HFF-Myc (cell line): ENCODE data around the gene GPR62.
"Not testable (repeated sequence)": the region's sequence is repeated elsewhere in the genome, so short reads cannot be mapped to it uniquely, and the experiment has no call there.

Experiments
- DNase-seq: peaks from one replicate; pipeline ENCODE4 v3.0.0-alpha.2; 2011; ENCODE audit warnings: low read depth; ENCODE audit errors: extremely low read depth
- H3K4me3 ChIP-seq: replicated peaks from 2 replicates; pipeline ENCODE4 v1.5.1; 2011; ENCODE audit warnings: low read depth, mild to moderate bottlenecking, control low read depth, low read length
- TF ChIP-seq, protein P1 (sequence below): IDR thresholded peaks from 2 replicates; pipeline ENCODE4 v1.5.1; 2012; ENCODE audit warnings: mild to moderate bottlenecking, low read depth, low read length, control low read depth; ENCODE audit errors: missing control alignments

GPR62 gene

GRCh38 chr3:51955175-51955892, at the start of gene GPR62:
Gene GPR62 (plus strand): TSS chr3:51955381. CDS start chr3:51955653, 272 bp downstream.
- TF ChIP-seq, protein P1, sequence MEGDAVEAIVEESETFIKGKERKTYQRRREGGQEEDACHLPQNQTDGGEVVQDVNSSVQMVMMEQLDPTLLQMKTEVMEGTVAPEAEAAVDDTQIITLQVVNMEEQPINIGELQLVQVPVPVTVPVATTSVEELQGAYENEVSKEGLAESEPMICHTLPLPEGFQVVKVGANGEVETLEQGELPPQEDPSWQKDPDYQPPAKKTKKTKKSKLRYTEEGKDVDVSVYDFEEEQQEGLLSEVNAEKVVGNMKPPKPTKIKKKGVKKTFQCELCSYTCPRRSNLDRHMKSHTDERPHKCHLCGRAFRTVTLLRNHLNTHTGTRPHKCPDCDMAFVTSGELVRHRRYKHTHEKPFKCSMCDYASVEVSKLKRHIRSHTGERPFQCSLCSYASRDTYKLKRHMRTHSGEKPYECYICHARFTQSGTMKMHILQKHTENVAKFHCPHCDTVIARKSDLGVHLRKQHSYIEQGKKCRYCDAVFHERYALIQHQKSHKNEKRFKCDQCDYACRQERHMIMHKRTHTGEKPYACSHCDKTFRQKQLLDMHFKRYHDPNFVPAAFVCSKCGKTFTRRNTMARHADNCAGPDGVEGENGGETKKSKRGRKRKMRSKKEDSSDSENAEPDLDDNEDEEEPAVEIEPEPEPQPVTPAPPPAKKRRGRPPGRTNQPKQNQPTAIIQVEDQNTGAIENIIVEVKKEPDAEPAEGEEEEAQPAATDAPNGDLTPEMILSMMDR = no peak
- 0 out of 2 replicates have a peak within 1 kb of the TSS, but pooled peaks have one; percentile 20 for H3K4me3 ChIP-seq
- no peak for DNase-seq

DNA sequence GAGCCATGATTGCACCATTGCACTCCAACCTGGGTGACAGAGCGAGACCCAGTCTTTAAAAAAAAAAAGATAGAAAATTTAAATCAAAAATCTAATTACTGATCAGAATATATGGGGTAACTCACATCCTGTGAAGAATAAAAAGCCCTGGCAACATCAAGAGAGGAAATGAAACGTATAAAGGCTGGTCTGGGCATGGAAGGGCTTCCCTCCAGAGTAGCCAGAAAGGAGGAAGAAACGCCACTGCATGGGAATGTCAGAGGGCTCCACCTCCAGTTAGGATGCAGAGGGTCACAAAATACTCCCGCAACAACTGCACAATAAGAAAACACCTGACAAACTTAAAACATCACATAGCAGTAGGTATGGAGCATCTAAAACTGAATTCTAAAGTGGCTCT, 47.2 kb upstream of the GPR62 start:
- no peak for DNase-seq
- H3K4me3 ChIP-seq = no peak overlapping the region
- TF ChIP-seq, protein P1 = no peak

GRCh38 chr3:51916418-51916817, 38.8 kb upstream of the GPR62 start:
- TF ChIP-seq, protein P1 = no peak
- no peak for DNase-seq
- H3K4me3 ChIP-seq = no peak overlapping the region

DNA sequence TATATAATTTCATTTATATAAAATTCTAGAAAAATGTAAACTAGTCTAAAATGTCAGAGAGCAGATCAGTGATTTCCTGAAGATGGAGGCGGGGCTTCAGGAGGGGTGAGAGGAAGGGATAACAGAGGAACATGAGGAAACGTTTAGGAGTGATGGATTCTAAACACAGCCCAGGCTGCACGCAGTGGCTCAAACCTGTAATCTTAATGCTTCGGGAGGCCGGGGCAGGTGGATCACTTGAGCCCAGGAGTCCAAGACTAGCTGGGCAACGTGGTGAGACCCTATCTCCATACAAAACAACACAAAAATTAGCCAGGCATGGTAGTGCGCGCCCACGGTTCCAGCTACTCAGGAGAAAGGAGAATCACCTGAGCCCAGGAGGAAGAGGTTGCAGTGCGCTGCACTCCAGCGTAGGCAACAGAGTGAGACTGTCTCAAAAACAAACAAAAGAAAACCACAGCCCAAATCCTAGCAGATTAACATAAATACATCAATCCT, 34.1 kb upstream of the GPR62 start:
- TF ChIP-seq, protein P1 = no peak
- no peak for DNase-seq
- no peak overlapping the region for H3K4me3 ChIP-seq

- no peak for DNase-seq
- no peak overlapping the region for H3K4me3 ChIP-seq
- TF ChIP-seq, protein P1 = no peak
These were observed 27.9 kb upstream of the GPR62 start for GRCh38 chr3:51927061-51927977.

GRCh38 chr3:51928438-51928837, 26.7 kb upstream of the GPR62 start:
- TF ChIP-seq, protein P1 = no peak
- H3K4me3 ChIP-seq = no peak overlapping the region
- no peak for DNase-seq

DNA sequence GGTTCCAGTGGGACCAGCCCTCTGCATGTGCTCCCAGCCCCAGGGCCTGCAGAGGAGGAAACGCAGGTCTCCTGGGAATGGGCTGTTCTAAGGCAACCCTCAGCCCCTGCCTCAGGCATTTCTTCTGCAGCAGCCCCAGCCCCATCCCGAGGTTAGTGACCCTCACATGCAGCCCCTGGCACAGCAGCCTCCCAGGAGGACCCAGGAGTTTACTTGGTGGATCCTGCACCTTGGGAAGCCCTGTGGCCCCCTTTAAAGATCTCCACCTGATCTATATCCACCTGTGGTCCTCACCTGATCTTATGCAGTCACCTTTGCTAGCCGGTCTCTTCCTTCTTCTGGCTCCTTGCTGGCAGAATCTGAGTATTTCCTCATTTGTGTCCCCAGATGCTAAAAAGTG, 26.2 kb upstream of the GPR62 start:
- not testable (repeated sequence) for DNase-seq, H3K4me3 ChIP-seq
